Bone marrow (tissue), 2 donors: ENCODE measurements around the gene DPH2.
A peak's percentile ranks its signal among the peaks of the same experiment; 100 is the strongest.

ENCODE experiments used
- DNase-seq, 2 donors: peaks; one replicate each; lab custom pipeline; 2025; lab: John Stamatoyannopoulos, UW

Gene DPH2

DNA sequence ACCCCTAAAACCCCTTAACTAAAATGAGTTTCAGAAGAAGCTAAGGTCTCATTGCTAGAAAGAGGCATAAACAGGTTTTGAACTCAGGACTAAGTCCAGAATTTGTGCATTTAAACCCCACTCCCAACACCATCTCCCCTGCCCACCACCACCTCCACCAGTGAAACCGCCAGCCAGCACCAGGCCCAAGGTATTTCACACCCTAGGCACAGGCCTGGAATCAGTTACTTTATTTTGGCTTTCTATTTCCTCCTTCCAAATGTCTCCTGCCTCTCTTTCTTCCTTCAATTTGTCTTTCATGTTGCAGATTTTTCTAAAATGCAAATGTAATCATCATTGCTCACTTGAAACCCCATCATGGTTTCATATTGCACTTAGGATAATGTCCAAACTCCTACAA lies 24.9 kb upstream of the DPH2 start:
- no peak for DNase-seq

DNA sequence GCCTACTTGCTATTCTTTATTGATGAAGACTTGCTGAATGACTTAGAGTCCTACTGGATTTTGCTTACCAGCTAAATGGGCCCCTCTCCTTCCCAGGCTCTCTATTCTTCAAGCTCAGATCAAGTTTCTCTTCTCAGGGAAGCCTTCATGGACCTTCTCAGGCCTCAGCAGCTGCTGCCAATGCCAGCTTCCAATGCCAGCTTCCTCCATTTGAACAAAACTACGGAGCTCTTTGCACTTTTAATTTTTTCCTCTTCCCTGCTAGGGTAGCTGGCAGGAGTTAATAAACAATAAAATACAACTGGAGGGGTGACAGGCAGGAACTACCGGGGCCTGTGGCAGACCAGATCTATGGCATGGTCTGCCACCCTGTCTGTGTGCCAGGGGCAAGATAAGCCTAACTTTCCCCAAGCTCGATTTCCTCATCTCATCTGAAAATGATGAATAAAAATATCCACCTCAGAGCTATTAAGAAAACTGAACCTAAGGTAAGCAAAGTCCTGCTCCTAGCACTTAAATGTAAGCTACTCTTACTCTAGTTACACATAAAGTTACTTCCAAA lies 24.1 kb upstream of the DPH2 start:
- DNase-seq, result no peak

GRCh38 chr1:43946236-43947060 lies 23.4 kb upstream of the DPH2 start, which contains the start of gene IPO13:
IPO13 (plus strand) TSS chr1:43946950; CDS start chr1:43947601, 651 bp downstream.
- DNase-seq, result peak; percentile 90 to 95

DNA sequence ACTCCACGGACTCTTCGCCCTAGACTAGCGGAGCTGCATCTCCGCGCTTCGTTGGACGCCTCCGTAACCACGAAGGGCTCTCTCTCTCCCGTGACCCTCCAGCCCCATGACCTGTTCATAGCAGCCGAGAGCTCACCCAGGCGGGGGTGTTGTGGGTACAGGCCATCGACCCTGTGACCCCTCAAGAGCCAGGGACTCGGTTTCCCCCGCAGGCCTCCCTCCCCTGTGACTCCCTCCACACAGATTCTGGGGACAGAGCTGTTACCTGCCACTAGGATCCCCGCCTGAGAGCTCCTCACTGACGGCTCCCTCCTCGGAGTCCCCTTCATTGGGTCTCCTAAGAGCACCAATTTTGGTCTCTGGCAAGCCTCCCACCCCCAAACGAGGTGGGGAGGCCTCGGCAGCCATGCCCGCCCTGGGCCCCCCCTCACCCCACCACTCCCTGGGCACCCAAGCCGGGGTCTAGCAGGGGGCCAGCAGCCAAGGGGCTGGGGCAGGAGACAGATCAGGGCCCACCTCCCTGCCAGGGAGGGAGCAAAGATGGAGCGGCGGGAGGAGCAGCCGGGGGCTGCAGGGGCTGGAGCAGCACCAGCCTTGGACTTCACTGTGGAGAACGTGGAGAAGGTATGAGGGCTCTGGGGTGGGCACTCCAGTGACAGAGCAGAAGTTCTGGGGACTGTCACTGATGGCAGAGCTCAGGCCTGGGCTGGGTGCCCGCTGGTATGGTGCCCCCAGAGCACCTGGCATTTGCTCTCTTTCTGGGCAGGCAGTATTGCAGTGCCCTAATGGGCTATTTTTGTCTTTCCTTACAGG lies 22.5 kb upstream of the DPH2 start:
- no peak for DNase-seq

DNA sequence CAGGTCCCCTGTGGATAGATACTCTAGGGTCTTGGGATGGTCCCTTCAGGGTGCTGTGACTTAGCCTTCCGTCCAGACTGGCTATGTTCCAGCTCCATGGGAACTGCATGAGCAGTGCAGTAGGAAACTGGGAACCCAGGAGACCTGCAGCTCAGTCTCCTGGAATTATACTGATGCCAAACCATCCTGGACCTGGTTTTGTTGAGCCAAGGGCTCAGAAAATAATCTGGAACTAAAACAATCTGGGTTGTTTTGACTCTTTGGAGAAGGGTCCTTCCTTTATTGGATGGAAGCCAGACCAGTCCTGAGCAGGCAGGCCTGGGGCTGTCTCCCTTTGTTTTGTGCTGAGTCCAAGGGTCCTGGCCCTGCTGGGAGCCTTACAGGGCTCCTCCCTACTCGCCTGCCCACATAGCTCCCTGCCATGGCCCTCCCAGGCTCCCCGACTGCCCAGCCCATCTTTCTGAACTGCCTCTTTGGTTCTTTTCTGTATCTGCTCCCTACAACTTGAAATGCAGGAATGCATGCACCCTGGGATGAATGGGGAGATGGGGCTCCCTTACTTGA lies 21.9 kb upstream of the DPH2 start:
- DNase-seq, result no peak

GRCh38 chr1:43949678-43950077 lies 20.1 kb upstream of the DPH2 start:
- no peak for DNase-seq

DNA sequence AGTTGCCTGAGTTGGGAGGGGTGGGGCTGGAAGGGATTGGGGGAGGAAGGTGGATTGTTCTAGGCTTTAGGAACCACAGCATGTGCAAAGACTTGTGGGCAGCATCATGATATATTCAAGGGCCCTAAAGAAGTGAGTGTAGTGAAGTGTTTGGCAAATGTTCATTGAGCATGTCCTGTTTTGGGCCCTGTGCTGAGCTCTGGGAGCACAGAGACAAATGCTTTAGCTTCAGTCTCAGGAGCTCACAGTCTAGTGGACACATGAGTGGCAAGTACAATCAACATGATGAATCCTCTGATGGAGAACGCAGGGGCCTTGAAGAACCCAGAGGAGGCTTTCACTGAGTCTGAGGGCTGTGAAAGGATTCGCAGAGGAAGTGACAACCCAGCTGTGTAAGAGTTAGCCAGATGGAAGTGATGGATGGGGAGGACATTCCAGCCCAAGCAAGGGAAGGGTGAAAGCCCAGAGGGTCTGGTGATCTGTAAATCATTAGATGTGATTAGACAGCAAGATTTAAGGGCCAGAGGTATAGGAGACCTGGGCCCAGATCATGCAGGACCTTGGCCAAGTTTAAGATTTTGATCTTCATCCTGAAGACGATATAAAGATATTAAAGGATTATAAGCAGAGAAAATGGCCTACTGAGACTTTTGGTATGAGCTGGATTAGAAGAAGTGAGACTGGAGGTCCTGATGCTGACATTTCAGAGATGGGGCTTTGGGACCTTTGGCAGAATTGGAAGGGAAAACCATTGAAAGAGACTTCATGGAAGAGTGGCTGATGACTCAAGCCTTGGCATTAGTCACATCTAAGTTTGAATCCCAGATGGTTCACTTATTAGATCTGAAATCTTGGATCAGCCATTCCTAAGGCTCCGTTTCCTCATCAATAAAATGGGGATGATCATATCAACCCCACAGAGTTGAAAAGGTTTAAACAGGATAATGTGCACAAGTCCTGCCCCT lies 18.5 kb upstream of the DPH2 start:
- no peak for DNase-seq

DNA sequence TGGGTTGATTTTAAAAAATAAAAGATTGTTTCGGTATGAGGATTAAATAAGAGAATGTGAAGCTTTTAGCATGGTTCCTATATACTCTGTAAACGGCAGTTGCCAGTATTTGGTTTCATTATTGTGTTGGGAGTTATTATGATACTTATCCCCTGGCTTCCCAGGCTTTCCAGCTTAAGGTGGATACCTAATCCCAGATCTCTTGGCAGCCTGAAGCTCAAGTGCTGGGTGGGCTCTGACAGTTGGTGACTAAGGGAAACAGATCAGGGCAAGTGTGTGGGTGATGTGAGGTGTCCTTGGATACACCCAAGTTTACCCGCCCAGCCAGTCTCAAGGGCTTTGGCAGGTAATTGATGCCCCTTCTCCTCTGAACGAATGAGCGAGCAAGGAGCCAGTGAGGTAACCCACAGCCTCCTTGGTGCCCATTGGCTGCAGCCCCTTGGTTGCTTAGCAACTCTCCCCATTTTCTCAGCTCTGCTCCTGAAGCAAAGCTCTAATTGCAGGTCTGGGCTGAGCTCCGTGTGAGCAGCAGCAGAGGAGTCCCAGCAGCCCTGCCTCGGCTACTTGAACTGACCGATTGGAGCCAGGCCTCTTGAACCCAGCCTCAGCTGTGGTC lies 17.0 kb upstream of the DPH2 start:
- DNase-seq, result no peak

DNA sequence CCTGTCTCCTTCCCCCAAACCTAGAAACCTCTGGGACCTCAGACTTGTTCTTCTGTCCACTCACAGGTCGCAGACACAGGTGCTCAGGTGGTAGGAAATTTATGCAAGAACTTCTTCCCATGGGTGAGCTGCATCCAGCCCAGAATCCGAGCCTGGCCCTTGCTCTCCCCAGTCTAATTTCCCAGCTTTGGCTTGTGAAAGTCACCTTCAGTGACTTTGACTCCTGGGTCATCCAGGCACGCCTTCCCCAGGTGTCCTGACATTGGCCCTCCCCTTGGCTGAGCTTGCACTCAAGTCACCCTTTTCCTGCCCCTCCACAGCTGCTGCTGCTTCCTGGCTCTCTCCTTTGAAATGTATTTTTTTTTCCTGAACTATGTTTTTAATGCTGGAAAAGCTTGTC lies 16.4 kb upstream of the DPH2 start:
- no peak for DNase-seq

DNA sequence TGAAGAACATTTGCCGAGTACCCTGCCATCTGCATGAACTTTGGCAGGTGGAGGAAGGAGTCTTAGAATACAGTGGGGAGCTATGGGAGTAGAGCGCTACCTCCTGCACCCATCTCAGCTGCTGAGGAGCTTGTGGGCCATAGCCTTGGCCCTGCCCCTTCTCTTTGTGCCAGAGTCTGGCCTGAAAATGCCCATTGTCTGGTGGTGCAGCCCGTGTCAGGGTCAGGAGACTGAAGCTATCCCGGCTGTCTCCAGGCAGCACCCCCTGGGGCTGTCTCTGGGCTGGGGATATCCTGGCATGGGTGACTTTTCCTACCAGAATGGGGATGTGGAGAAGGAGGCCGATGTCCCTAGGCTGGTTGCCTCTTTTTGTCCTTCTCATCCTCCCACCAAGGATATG lies 15.8 kb upstream of the DPH2 start:
- DNase-seq, result no peak

- DNase-seq, result no peak
These were observed 13.6 kb upstream of the DPH2 start for GRCh38 chr1:43956234-43956633.

- DNase-seq, result no peak
These were observed 12.3 kb upstream of the DPH2 start for GRCh38 chr1:43957407-43958040.

DNA sequence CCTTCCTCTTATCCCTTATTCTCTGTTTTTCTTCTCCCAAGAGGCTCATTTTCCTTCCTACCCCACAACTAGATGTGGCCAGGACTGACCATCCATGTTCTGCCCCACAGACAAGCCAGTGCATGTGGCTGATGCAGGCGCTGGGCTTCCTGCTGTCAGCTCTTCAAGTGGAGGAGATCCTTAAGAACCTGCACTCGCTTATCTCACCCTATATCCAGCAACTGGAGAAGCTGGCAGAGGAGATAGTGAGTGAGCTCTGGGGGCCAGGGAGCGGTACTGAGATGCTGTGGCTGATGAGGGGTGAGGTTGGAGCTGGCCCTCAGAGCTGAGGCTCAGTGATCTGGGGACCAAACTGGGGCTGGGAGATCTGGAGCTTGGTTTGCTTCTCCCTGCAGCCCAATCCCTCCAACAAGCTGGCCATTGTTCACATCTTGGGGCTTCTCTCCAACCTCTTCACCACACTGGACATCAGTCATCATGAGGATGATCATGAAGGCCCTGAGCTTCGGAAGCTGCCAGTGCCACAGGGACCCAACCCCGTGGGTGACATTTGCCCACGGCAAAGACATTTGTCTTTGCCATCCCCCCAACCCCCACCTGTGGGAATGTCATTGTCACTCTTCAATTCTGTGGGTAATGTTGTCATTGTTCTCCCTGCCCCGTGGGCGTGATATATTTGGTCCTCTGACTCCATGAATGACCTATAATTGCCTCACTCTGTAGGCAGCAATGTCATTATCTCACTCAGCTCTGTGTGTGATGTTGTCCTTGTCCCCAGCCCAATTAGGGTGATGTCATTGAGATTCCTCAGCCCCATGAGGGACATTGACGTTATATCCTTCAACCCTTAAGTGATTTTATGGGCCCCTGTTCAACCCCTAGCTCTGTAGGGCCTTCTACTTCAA lies 11.2 kb upstream of the DPH2 start:
- DNase-seq, result no peak

DNA sequence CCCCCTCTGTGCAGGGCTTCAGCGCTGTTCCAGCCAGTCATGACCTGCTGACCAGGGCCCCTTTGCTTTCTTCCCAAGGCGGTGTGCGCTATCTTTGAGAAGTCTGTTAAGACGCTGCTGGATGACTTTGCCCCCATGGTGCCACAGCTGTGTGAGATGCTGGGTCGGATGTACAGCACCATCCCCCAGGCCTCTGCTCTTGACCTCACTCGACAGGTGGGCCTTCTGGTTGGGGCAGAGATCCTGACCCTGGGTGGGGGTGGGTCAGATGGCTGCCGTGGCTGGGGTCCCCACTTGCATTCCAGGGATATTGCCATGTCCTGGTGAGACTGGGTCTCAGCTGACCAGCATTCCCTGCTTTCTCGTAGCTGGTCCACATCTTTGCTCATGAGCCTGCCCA lies 9.0 kb upstream of the DPH2 start:
- no peak for DNase-seq

- DNase-seq, result no peak
These were observed 8.1 kb upstream of the DPH2 start for GRCh38 chr1:43961692-43962091.

DNA sequence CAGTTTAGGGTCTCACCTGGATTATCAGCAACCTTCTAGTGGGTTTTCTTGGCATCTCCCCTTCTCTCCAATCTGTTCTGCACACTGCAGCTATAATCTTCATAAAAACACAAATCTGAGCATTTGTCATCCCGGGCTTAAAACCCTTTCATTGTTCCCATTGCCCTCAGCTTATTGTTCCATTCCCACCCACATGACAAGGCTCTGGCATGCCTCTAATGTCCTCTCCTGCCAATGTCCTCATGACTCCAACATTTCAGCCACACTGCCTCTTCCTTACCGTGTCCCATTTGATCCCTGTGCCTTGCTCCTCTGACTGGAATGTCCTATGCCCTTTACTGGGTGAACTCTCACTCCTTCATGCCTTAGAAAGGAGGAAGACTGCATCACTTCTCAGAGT lies 7.5 kb upstream of the DPH2 start:
- no peak for DNase-seq

DNA sequence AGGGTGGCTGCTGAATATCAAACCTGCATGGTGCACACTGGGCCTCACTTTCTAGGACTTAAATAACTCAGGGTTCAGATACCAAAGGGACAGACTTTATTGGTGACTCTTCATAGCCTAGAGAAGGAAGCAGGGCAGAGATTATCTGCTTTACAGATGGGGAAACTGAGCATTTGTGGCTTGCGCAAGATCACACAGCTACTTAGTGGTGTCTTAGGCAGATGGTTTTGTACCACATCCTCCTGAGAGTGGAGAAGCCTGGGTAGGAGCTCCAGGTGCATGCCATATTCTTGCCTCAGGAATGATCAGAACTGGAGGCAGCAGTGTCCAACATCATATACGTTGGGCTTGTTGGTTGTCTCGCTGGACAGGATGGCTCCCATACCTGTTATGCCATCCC lies 6.8 kb upstream of the DPH2 start:
- no peak for DNase-seq

- DNase-seq, result no peak
These were observed 5.9 kb upstream of the DPH2 start for GRCh38 chr1:43963890-43964289.

- DNase-seq, result no peak
These were observed 4.5 kb upstream of the DPH2 start for GRCh38 chr1:43965316-43965715.
